HG03108 (cell line): ENCODE measurements around the gene GSX2.

Source experiments
- ATAC-seq: cut with Tn5 transposase; IDR thresholded peaks from one replicate; pipeline ENCODE4 v1.9.1; 2021; ENCODE audit warnings: moderate library complexity; ENCODE audit not compliant: unreplicated experiment

Gene GSX2

DNA sequence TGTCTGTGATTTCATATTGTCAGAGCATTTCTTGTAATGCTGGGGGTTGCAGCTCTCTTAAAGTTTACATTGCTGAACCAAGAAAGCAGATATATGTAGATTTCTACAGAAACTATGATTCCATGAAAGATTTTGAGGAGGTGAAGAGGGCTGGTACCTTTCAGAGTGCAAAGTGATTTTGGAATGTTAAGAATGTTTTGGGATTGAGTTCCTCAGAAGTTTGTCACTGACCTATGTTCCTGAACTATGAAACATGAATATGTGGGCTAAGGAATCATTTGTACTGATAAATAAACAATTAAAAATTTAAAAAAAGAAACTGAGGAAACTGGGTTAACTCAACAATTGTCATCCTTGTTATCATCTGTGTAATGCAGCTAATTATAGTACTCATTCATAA lies 23.3 kb upstream of the GSX2 start:
- ATAC-seq: no peak

DNA sequence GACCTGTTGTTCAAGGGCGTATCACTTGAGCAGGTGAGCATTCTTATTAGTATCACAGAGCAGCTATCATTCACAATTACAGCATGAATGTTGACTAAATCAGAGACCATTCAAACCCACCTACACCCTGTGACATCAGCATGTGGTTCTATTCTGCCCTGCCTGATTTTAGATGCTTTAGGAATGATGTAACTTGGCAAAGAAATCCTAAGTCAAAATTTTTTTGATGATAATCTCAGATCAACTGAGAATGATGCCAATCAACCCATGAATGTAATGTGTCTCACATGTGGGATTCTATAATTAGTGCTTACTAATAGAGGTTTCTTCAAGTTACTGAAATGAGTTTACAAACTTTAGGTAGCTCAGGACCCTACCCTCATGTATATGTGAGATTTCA lies 22.2 kb upstream of the GSX2 start:
- no peak for ATAC-seq

DNA sequence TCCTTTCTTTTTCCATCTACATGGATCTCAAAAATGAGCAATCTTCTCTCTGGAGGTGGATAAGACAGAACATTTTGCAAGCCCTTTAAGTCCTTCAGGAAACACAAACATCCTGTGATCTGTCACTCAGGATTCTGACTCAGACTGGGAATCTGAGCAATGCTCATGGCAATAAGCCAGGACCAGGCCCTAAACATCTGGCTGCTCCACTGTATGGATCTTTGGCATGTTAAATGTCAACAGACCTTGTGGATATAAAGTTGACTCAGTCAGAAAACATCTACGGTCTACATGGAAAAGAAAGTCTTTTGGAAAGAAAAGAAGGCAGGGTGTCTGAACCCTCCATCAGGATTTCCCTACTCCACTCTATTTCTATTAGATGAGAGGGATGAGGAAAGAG lies 17.8 kb upstream of the GSX2 start:
- ATAC-seq: no peak

GRCh38 chr4:54085284-54085683 lies 14.7 kb upstream of the GSX2 start:
- no peak for ATAC-seq

DNA sequence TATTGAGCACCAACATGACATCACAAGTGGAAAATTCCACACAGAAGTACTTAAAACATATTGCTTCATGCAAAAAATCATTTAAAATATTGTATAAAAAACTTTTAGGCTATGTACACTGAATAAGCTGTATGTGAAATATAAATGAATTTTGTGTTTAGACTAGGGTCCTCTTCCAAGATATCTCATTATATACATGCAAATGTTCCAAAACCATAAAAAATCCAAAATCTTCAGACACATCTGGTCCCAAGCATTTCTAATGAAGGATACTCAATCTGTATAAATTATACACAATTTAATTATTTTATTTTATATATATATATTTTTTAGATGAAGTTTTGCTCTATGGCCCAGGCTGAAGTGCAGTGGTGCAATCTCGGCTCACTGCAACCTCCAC lies 10.1 kb upstream of the GSX2 start:
- no peak for ATAC-seq

GRCh38 chr4:54090404-54090803 lies 9.6 kb upstream of the GSX2 start:
- no peak for ATAC-seq

DNA sequence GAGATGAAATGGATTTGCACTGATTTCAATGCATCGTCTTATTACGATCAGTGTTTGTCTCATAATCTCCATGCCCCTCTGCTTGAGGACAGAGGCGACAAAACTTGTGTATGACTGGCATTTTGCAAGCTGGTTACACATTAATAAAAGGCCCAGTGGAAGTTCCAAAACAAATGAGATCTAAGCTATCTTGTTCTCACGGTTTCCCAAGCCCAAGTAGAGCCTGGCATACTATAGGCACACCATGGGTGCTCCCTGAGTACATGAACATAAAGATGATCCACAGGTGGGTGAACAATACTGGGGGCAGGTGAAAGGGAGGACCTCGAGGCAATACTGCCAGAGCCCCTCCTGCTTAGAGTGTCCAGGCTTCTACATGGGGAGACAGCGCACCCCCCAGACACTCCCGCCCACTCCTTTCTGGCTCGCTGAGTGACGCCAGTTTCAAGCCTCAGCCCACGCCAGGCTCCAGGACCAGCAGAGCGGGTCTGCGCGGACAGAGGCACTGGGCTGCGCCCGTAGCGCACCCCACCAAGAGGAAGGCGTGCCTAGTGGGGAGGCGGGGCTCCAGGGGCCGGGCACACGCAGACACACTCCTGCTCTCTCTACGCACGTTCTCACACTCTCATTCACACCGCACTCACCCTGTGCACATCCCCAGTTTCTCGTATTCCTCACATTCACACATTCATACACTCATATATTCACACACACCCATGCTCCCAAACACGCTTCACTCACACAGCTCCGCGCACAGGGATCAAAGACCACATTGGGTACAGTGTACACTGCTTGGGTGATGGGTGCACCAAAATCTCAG lies 8.9 kb upstream of the GSX2 start:
- no peak for ATAC-seq

DNA sequence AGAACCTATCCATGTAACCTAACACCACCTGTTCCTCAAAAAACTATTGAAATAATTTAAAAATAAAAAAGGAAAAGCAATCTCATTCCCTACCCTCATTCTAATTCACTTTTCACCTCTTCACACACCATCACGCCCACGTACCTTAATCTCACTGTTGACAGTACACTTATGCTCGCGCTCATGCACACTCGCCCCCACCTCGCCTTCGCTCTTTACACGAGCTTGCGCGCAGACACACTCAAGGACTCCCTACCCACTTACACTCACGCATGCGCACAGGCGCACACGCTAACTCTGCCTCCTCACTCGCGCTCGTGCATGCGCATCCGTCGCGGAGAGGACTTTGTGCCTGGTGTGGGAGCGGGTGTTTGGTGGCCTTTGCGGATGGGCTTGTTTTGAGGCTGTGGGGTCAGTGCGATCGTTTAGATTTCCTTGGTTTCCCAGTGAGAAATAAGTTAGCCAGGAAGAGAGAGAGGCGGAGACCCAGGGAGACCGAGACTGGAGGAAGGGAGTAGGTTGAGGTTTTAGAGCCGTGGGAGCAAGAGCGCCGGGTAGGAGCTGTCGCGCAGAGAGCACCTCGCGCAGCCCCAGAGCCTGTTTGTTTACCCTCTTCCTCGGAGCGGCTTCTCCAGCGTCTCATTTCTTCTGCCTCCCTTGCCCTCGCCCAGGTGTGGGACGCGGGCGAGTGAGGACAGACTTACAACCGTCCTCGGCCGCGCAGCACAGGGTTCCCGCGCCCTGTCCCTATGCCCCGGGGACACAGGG lies 8.1 kb upstream of the GSX2 start:
- ATAC-seq: no peak

GRCh38 chr4:54092405-54093323 lies 7.3 kb upstream of the GSX2 start:
- ATAC-seq: no peak

- no peak for ATAC-seq
These were observed 6.4 kb upstream of the GSX2 start for GRCh38 chr4:54093324-54094240.

DNA sequence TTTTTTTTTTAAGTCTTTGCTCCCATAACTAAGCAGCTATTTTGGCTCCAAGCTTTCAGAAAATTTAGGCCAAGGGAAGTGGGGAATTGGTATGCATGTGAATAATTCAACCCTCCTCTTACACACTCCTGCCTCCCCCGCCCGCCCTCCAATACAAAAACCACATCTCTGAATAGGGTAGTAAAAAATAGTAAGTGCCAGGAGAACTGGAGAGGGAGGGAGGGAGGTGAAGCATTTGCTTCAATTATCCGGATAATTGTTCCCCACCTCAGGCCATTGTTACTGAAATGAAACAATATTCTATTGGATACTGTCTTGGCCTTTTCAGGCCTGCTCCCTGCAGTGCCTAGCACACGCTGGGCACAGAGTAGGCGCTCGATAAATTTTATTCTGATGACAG lies 5.5 kb upstream of the GSX2 start:
- no peak for ATAC-seq

DNA sequence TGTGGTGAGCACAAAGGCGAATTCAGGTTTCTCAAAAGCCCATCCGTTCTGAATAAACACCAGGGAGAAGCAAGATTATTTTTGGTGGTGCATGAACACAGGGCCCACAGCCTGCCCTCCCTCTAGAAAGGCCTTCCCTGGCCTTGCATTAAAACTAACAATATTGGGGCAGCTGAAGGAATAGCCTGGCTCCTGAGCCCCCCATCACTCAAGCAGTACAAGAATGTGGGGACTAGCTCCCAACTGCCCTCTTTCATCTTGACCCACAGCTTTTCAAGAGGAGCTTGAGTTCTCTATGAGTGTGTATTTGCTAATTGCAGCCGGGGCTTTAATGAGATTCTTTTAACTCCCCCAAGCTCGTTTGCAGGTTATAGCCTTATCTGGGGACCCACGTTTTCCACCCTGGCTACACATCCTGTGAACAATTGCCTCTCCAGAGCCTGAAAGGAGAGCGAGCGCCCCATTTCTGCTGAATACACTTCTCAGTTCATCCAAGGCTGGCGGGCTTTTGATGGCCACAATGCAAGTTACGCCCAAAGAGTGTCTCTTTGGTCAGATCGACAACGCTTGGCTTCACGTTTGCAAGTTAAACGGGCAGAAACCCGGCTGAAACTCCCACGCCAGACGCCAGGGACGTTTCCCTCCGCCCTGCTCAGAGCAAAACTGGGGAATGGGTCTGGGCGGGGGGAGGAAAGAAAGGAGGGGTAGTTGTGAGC lies 4.7 kb upstream of the GSX2 start:
- no peak for ATAC-seq

GRCh38 chr4:54096295-54096962 lies 3.5 kb upstream of the GSX2 start:
- ATAC-seq: no peak

- no peak for ATAC-seq
These were observed 2.8 kb upstream of the GSX2 start for GRCh38 chr4:54097152-54097551.

GRCh38 chr4:54098375-54098774 lies 1.6 kb upstream of the GSX2 start:
- no peak for ATAC-seq

DNA sequence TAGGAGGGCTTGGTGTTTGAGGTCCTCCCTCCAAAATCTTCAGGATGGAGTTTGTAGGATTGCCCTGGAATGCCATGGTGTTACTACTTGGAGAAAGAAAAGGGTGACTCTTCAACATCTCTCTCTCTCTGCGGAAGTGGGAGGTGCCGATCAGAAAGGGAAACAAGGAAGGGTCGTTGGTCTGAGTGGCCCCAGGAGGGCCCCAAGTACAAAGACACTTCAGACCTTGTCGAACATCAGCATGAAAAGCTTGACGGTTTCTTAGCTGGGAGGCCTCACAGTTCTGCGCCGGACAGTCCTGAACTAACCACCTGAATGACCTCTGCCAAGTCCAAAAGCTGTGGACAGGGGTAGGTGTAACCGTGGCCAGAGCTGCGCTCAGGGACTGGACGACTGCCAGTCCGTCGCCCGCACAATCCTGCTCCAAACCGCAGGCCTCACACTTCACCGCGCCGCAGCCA lies 646 bp upstream of the GSX2 start:
- ATAC-seq: no peak

- no peak for ATAC-seq
These were observed 729 bp downstream of the GSX2 start for GRCh38 chr4:54100595-54101189.

- ATAC-seq: no peak
These were observed 1.5 kb downstream of the GSX2 start for GRCh38 chr4:54101190-54102041.
